DMS 273 treated with DMSO at 0.1 percent for 48 hours (cell line): ENCODE data around the gene MST1R.
"Not testable (repeated sequence)": the region's sequence is repeated elsewhere in the genome, so short reads cannot be mapped to it uniquely, and the experiment has no call there.

Experiments
- DNase-seq: peaks from one replicate; lab custom pipeline; 2025; lab: John Stamatoyannopoulos, UW

Gene MST1R

GRCh38 chr3:49903451-49904424, at the start of gene MST1R:
TSS of gene MST1R (minus strand) at chr3:49903873. CDS start at chr3:49903609, 264 bp downstream.
- no peak for DNase-seq

GRCh38 chr3:49952924-49953323, 49.3 kb upstream of the MST1R start:
- DNase-seq: no peak

- DNase-seq: no peak
Observed at GRCh38 chr3:49942651-49943050, 39.0 kb upstream of the MST1R start.

- DNase-seq: no peak
Observed at GRCh38 chr3:49940667-49941249, 37.1 kb upstream of the MST1R start.

- DNase-seq: peak; percentile 93
Observed at GRCh38 chr3:49939858-49940666, 36.4 kb upstream of the MST1R start, which contains the start of gene RBM6. TSS of gene RBM6 (plus strand) at chr3:49940150. CDS start at chr3:49962642, 22,492 bp downstream.

GRCh38 chr3:49937090-49937489, 33.4 kb upstream of the MST1R start:
- DNase-seq: no peak

GRCh38 chr3:49932281-49932680, 28.6 kb upstream of the MST1R start:
- not testable (repeated sequence) for DNase-seq

- DNase-seq: no peak
Observed at GRCh38 chr3:49930922-49931321, 27.2 kb upstream of the MST1R start.

GRCh38 chr3:49930168-49930690, 26.6 kb upstream of the MST1R start:
- no peak for DNase-seq

GRCh38 chr3:49929291-49930167, 25.9 kb upstream of the MST1R start, which contains the start of gene MON1A:
TSS of gene MON1A (minus strand) at chr3:49929811. CDS start at chr3:49913346, 16,465 bp downstream.
- peak; percentile 24 for DNase-seq

GRCh38 chr3:49928481-49929017, 24.9 kb upstream of the MST1R start:
- DNase-seq: no peak

- no peak for DNase-seq
Observed at GRCh38 chr3:49927798-49928197, 24.1 kb upstream of the MST1R start.

GRCh38 chr3:49926117-49926728, 22.6 kb upstream of the MST1R start:
- no peak for DNase-seq

GRCh38 chr3:49925485-49925884, 21.8 kb upstream of the MST1R start:
- no peak for DNase-seq

- no peak for DNase-seq
Observed at GRCh38 chr3:49924683-49925082, 21.0 kb upstream of the MST1R start.

GRCh38 chr3:49917806-49918590, 14.3 kb upstream of the MST1R start:
- not testable (repeated sequence) for DNase-seq

- DNase-seq: no peak
Observed at GRCh38 chr3:49916686-49917085, 13.0 kb upstream of the MST1R start.

GRCh38 chr3:49914906-49915305, 11.2 kb upstream of the MST1R start:
- DNase-seq: no peak

GRCh38 chr3:49912881-49913281, 9.2 kb upstream of the MST1R start:
- peak; percentile 79 for DNase-seq
